OCI-M1 (cell line): Measurements from ENCODE around the gene NDUFC2.
"Not testable (repeated sequence)": the region's sequence is repeated elsewhere in the genome, so short reads cannot be mapped to it uniquely, and the experiment has no call there.

Experiments used
- DNase-seq: peaks from one replicate; lab custom pipeline; 2025; lab: John Stamatoyannopoulos, UW

Gene NDUFC2

GRCh38 chr11:78054971-78055370 lies 24.7 kb downstream of the NDUFC2 start:
- no peak for DNase-seq

- DNase-seq = peak; percentile 100
These were observed 28.5 kb downstream of the NDUFC2 start for GRCh38 chr11:78050964-78051831.

DNA sequence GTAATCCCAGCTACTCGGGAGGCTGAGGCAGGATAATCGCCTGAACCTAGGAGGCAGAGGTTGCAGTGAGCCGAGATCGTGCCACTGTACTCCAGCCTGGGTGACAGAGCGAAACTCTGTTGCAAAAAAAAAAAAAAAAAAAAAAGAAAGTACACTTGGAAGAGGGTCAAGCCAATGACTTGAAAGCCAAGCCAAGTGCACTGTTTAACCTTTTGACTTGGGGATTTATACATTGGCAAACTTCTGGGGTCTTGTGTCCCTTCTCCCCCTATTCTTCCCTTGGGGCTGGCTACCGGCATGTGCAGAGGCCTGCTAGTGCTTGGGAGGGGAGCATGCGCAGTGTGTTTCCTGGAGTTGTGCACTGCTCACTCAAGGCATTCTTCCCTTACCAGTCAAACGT lies 30.3 kb downstream of the NDUFC2 start:
- no peak for DNase-seq

- peak; percentile 78 for DNase-seq
These were observed 31.1 kb downstream of the NDUFC2 start for GRCh38 chr11:78048561-78048960.

DNA sequence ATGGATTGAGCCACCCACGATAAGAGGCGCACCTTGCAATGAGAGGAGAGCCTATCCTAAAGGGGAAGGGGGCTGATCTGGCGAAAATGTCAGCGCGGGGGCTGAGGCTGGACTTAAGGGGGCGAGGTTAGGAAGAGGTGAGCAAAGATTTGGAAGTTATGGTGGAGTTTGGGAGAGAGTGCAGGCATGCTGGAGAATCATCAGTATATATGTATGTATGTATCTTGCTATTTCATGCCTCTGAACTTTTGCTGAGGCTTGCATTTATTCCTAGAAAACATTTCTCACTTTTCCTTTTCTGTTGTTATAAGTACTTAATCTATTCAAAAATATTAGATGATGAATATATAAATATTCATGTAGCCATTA lies 33.2 kb downstream of the NDUFC2 start:
- no peak for DNase-seq

- peak; percentile 99 for DNase-seq
These were observed 33.7 kb downstream of the NDUFC2 start for GRCh38 chr11:78045851-78046485.

DNA sequence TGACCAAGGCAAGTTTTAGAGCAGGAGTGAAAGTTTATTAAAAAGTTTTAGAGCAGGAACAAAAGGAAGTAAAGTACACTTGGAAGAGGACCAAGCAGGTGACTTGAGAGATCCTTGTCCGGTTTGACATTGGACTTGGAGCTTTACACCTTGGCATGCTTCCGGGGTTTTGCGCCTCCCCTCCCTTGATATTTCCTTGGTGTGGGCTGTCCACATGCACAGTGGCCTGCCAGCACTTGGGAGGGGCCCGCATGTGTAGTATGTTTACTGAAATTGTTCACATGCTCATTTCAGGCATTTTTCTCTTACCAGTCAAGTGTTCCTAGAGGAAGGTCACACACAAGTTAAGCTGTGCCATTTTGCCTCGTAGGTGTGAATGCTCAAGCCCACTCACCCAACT lies 35.0 kb downstream of the NDUFC2 start:
- DNase-seq = no peak

GRCh38 chr11:78041843-78042440 lies 37.7 kb downstream of the NDUFC2 start:
- DNase-seq = no peak

DNA sequence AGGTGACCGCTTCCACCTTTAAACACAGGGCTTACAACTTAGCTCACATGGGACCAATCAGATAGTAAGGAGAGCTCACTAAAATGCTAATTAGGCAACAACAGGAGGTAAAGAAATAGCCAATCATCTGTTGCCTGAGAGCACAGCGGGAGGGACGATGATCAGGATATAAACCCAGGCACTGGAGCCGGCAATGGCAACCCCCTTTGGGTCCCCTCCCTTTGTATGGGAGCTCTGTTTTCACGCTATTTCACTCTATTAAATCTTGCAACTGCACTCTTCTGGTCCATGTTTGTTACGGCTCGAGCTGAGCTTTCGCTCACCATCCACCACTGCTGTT lies 38.3 kb downstream of the NDUFC2 start:
- not testable (repeated sequence) for DNase-seq

DNA sequence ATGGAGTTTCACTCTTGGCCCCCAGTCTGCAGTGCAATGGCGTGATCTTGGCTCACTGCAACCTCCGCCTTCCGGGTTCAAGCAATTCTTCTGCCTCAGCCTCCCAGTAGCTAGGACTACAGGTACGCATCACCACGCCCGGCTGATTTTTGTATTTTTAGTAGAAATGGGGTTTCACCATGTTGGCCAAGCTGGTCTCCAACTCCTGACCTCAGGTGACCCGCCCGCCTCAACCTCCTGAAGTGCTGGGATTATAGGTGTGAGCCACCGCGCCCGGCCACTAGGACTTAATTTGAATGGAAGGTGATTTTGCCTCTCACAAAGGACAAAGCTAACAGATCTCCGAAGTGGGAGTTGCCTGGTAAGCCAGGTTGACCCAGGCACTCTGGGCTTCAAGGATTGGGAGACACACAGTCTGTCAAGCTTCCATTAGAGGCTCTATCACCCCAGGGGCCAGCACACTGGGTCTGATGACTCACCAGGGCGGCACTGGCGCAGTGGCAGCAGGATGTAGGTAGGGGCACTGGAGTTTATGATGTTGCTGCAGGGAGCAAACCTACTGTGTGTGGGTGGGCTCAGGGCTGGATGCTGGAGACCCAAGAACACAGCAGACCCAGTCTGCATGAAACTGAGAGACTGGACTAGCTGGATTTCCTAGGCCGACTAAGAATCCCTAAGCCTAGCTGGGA lies 38.8 kb downstream of the NDUFC2 start:
- DNase-seq = no peak

DNA sequence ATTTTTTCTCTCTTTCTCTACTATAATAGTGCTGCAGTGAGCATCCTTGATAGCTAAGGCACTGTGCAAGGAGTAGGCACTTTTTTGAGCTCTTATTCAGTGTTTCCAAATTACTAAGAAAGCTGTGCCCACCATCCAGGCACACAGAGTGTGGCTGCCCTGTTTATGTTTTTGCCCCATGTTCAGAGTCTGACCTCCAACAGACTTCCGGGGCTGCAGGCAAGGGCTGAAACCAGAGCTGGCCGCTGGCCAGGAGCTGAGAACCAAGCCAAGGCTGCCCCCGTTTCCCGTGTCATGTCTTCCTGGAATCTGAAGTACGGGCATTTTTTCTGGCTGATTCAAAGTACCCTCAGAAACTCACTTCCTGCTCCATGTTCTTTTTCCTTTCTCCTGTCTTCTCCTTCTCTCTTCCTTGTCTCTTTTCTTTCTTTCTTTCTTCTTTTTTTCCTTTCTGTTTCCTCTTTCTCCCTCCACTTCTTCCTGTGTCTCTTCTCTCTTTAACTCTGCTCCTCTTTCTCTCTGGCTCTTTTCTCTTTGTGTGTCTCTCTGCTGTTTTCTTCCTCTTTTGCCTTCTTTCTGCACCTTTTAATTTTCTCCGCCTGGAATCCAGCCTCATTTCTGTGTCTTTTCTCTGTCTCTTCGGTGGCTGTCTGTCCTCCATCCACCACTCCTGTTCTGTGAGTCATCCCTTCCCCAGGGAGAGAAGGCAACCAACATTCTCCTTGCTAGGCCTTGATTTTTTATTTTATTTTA lies 39.6 kb downstream of the NDUFC2 start:
- peak; percentile 99 for DNase-seq

- no peak for DNase-seq
These were observed 40.2 kb downstream of the NDUFC2 start for GRCh38 chr11:78039391-78039918.

DNA sequence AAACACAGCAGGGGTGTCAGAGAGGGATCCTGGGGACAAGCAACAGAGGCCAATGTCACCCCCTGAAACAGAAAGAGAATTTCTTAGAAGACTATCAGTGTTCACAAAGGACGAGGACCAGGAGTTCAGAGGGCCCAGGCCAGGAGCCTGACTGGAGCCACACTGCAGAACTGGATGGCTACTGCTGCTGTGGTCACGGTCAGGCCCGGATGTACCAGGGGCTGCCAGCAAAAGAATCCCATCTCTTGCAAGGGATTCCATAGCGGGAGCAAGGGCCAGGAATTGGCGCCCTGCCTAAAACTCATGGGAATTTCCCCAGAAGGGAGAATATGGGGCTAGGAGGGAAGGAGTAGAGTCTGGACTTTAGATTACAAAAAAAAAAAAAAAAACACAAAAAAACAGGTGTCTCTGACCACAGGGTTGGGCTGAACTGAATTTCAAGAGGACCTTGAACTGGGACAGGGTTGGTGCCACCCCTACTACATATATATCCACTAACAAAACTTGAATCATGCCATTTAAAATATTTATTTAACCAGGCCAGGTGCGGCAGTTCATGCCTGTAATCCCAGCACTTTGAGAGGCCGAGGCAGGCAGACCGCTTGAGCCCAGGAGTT lies 40.9 kb downstream of the NDUFC2 start:
- DNase-seq = no peak

DNA sequence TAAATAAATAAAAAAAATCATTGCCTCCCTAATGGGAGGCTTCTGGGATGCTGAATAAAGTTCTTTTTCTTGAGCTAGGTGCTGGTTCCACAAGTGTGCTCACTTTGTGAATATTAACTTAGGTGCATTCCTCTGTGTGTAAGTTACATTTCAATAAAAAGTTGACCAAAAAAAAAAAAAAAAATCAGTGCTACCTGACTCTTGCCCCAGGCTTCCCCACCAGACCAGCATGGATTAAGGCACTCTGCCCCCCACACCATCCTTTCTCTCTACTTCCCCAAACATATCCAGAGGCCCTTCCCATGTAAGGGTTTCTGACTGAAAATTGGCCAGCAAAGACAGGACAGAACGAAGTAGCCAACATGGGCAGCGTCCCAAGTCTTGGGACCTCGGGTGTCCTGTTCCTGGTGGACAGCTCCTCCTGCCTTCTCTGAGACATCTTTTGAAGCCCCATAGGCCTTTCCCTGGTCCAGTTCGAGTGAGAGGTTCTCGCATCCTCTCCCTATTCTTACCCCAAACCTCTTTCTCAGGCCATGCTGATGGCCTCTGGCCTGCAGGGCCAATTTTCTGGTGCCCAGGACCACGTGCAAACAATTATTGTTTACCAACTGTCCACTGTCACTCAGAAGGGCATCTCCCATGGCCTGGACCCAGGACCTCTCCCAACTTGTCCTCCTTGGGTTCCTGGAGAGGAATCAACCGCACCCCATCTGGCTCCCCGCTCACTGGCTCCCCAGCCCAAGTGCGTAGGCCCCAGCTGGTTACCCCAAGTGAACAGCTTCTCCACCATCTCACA lies 41.6 kb downstream of the NDUFC2 start:
- DNase-seq = no peak

- no peak for DNase-seq
These were observed 42.6 kb downstream of the NDUFC2 start for GRCh38 chr11:78037056-78037455.

DNA sequence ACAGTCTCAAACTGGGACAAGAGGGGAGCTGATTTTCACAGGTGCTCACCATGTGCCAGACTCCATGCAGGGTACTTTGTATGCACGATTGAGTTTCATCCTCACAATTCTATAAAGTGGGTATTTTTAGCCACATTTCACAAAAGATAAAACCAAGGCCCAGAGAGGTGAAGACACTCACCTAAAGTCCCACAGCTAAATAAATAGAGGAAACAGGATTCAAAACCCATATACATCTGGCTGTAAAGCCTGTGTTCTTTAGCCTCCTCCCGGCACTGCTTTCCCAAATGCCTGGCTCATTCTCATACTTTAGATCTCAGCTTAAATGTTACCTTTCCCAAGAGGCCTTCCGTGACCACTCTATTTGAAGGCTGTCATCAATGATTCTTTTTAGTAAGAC lies 43.3 kb downstream of the NDUFC2 start:
- no peak for DNase-seq

DNA sequence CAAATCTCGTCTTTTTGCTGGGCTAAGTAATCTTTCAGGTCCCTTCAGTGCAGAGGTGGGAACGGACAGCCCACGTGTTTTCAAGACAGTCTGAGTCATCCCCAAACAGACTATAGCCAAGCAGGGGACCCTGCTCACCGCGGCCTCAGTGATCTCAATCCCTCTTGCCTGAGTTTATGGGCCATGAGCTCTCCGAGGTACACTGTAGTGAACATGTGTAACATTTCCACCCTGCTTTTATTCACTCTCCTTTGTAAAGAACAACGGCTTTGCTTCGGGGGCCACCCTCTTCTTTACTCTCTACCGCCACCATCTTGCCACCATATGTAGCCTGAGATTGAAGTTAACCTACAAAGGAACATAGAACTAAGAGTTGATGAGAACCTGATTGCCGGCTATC lies 45.0 kb downstream of the NDUFC2 start:
- no peak for DNase-seq

DNA sequence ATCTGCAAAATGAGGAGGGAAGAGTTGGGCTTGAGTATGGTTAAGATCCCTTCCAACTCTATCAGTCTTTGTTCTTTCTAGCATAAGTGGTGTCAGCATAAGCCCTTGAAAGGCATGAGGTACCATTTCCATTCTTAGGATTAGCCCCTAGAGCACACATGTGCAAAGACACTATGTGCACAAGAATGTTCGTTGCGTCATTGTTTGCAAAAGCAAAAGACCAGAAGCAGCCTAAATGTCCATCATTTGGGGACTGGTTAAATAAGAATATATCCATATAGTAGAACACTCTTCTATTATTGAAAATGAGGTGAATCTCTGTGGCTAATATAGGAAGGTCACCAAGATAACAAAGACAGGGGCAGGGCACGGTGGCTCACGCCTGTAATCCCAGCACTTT lies 46.6 kb downstream of the NDUFC2 start:
- DNase-seq = no peak

DNA sequence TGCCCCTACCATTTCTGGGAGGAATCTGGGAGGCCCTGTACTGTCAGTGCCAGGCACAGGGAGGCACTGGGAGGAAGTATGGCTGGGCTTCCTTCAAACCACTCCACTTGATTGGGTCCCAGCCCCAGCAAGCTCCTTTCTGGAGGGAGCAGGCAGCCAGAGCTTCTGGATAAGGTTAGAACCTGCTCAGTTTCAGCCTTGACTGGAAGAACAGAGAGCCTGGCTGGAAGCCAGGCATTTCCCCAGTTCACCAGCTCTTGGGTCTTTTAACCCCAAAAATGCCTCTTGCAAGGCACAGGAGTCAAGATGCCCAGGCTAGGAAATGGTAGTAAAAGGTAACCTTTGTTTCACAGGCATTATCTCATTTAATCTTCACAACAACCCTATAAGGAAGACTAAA lies 47.6 kb downstream of the NDUFC2 start:
- peak; percentile 88 for DNase-seq

DNA sequence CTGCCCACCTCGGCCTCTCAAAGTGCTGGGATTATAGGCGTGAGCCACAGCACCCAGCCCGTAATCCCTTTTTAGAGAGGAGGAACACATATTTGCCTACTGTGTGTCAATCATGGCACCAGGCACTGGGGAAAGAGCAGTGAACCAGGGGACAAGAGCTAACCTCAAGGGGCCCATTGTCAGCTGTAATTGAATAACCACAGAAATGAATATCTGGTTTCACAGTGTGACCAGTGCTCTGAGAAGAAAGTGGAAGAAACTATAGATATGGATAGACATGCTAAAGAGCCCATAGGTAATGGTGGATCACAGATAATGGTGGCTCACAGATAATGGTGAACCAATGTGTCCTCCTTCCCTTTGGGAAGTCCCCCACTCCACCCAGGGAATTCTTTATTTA lies 48.0 kb downstream of the NDUFC2 start:
- peak; percentile 88 for DNase-seq
